ENCODE results near the gene CIDEB. TPM values are rescaled to one million over a fixed set of nuclear protein-coding genes. Genes with fewer than 3 reads are reported as not detected.
A peak's percentile ranks its signal among the peaks of the same experiment; 100 is the strongest.
"Not testable (repeated sequence)": the region's sequence is repeated elsewhere in the genome, so short reads cannot be mapped to it uniquely, and the experiment has no call there.

CIDEB gene, protein sequence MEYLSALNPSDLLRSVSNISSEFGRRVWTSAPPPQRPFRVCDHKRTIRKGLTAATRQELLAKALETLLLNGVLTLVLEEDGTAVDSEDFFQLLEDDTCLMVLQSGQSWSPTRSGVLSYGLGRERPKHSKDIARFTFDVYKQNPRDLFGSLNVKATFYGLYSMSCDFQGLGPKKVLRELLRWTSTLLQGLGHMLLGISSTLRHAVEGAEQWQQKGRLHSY
- total RNA-seq = 10 to 100 TPM; 28.7 to 30.9 TPM

DNA sequence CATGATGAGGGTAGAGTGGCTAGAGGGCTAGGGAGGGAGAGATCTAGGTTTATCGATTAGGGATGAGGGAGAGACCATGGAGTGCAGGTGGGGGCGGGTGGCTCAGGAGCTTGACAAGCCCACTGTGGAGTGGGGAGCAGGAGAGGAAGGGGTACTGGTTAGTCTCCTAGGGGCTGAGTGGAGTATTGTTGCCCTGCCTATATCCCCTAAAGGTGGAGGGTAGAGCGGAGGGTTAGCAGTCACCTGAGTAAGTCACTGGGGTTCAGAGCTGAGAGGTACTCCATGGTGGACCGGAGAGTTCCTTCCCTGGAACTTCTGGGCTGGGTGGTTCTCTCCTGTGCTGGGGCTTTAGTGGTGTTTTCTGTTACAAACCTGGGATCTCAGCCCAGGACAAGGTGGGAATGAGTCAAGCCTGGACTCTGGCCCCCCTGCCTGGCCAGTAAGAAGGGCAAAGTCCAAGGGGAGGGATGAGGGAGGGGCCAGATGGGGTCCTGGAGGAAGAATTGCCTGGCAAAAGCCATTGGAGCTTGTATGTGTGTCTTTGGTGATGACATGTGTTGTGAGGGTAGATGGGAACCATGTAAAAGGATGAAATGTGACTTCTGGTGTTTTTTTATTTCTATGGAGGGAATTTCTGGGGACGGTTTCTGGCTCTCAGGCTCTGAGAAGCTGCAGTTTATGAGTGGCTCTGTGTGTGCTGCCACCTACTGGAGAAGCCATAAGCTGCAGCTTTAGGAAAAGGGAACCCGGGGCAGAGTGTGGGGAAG lies at the start of gene CIDEB:
TSS of gene CIDEB (minus strand) at position 403 of the 767 bp plus-strand sequence. CDS start at position 284, 119 bp downstream.
- ChIA-PET POLR2A (interaction anchor here (0.5 to 1.3 kb wide), 2 partner anchors 60 to 112 kb away, joined by 3 read pairs; partner anchors contain the start of gene TM9SF1), CTCF (interaction anchor here (0.8 to 9.6 kb wide), 29 partner anchors 8 to 164 kb away, joined by 3 to 136 read pairs (median 6); partner anchors contain the start of genes CHMP4A, DHRS1, IRF9 and MDP1)
- Mint-ChIP-seq H3K9me3 (no peaks in the 10 kb centered on the region), H3K4me1 (peaks cover 50% of the 10 kb centered on the region), H3K4me3 (no peak within 1 kb of the TSS), H3K27me3 (no peaks in the 10 kb centered on the region), H3K36me3 (ENCODE audit: low read depth) (peaks cover 71% of the 10 kb centered on the region), H3K27ac (peak within 1 kb of the TSS; percentile 48)
- DNase-seq = peak; percentile 71

DNA sequence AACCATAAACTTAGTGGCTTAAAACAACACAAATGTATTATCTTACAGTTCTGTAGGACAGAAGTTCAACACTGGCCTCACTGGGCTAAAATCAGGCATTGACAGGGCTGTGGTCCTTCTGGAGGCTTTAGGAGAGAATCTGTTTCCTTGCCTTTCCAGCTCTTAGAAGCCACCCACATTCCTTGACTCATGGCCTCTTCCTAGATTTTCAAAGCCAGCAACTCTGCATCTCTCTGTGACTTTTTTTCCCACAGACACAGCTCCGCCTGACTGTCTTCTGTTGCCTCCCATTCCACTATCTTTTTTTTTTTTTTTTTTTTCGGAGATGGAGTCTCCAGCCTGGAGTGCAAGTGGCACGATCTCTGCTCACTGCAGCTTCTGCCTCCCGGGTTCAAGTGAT lies 48.4 kb upstream of the CIDEB start:
- H3K4me1 Mint-ChIP-seq = no peaks in the 10 kb centered on the region
- no peak overlapping the region for H3K4me3 Mint-ChIP-seq
- CTCF ChIA-PET = no interaction called here
- DNase-seq = no peak
- peaks cover 42% of the 10 kb centered on the region for H3K27me3 Mint-ChIP-seq
- POLR2A ChIA-PET = no interaction called here
- no peak overlapping the region for H3K27ac Mint-ChIP-seq
- H3K36me3 Mint-ChIP-seq (ENCODE audit: low read depth) = no peaks in the 10 kb centered on the region
- no peaks in the 10 kb centered on the region for H3K9me3 Mint-ChIP-seq

DNA sequence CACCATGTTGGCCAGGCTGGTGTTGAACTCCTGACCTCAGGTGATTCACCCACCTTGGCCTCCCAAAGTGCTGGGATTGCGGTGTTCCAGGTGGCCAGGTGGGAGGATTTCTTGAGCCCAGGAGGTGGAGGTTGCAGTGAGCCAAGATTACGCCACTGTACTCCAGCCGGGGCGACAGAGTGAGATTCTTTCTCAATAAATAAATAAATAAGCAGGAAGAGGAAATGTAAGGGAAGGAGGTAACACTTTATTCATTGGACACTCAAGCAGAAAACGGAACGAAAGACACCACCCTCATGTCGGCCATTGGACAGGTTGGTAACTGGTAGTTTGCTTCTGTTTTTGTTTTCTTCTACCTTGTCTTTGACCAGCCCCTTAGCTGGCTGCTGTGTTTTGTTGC lies 47.2 kb upstream of the CIDEB start:
- DNase-seq = no peak
- Mint-ChIP-seq H3K4me3 (no peak overlapping the region), H3K36me3 (ENCODE audit: low read depth) (no peaks in the 10 kb centered on the region), H3K9me3 (no peaks in the 10 kb centered on the region), H3K4me1 (no peaks in the 10 kb centered on the region), H3K27ac (no peak overlapping the region), H3K27me3 (peaks cover 49% of the 10 kb centered on the region)
- ChIA-PET CTCF (interaction anchor here (1.4 kb wide), 1 partner anchor 22 kb away, joined by 4 read pairs; no protein-coding TSS in a partner anchor), POLR2A (no interaction called here)

DNA sequence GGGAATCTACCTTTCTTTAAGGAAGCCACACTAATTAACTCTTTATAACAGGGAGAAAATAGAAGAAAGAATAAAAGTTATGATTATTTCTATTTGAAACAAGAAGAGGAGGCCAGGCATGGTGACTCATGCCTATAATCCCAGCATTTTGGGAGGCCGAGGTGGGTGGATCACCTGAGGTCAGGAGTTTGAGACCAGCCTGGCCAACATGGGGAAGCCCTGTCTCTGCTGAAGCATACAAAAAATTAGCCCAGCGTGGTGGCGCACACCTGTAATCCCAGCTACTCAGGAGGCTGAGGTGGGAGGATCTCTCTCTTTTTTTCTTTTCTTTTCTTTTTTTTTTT lies 46.7 kb upstream of the CIDEB start:
- DNase-seq; H3K4me1 Mint-ChIP-seq; H3K27ac Mint-ChIP-seq; H3K36me3 Mint-ChIP-seq (ENCODE audit: low read depth); H3K4me3 Mint-ChIP-seq; POLR2A ChIA-PET; H3K9me3 Mint-ChIP-seq: not testable (repeated sequence)
- CTCF ChIA-PET = interaction anchor here (1.4 kb wide), 1 partner anchor 21 kb away, joined by 4 read pairs; no protein-coding TSS in a partner anchor
- peaks cover 49% of the 10 kb centered on the region for H3K27me3 Mint-ChIP-seq

DNA sequence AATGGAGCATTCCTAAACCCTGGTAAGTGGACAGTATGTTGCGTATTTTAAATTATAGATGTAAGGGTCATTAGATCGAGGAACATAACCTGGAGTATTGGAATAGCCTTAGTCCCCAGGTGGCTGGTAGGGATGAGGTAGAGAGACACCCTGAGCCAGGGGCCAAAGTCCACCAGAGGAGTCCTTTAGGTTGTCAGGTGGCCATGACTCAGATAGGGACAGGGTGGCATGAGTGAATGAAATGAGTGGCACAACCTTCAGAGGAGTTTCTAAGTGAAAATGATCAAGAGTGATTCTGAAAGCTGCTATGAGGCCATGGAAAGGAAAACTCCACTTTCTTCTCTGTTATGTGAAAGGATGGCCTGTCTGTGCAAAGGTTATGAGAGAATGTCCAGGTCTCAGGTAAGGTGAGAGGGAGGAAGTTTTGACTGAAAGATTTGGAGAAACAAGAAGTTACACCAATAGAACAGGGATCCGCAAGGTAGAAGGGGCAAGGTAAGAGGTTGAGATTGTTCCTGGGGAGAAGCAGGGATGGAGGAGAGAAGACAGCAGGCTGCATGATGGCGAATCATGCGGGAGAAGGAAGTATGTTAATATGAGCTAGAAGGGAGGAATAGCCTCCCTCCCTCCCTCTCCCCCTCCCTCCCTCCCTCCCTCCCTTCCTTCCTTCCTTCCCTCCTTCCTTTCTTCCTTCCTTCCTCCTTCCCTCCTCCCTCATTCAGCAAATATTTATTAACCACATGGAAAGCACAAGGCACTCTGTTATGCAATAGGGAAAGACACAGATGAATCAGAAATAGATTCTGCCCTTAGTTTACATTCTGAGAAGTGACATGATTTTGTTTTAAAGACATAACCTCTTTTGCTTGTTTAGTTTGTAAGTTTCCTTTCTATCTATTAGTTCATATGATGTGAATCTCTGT lies 46.0 kb upstream of the CIDEB start:
- Mint-ChIP-seq H3K4me1 (no peaks in the 10 kb centered on the region), H3K36me3 (ENCODE audit: low read depth) (no peaks in the 10 kb centered on the region), H3K4me3 (no peak overlapping the region), H3K27ac (no peak overlapping the region), H3K27me3 (peaks cover 50% of the 10 kb centered on the region), H3K9me3 (no peaks in the 10 kb centered on the region)
- DNase-seq = no peak
- CTCF ChIA-PET = interaction anchor here (1.4 kb wide), 1 partner anchor 21 kb away, joined by 4 read pairs; no protein-coding TSS in a partner anchor
- POLR2A ChIA-PET = no interaction called here

DNA sequence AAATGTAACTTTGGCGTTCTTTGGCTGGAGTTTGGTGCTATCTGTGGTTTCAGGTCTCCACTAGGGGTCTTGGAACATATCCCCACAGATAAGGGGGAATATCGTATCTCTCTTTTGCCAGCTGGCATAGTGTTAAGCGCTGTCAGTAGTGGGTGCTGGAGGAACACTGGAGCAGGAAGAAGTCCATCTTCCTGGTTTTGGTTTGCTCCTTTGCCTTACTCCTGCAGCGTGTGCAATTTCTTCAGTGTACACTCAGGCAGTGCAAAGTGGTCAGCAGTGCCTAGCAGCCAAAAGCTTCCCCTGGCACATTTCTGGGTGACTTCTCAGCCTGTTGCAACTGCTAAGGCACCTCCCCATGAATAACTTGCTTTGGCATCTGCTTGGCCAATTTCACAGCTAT lies 43.7 kb upstream of the CIDEB start:
- Mint-ChIP-seq H3K27me3 (peaks cover 55% of the 10 kb centered on the region), H3K27ac (no peak overlapping the region), H3K36me3 (ENCODE audit: low read depth) (no peaks in the 10 kb centered on the region), H3K4me1 (no peaks in the 10 kb centered on the region), H3K4me3 (no peak overlapping the region), H3K9me3 (no peaks in the 10 kb centered on the region)
- ChIA-PET POLR2A (no interaction called here), CTCF (interaction anchor here (1.0 to 1.9 kb wide), 4 partner anchors 10 to 18 kb away, joined by 3 to 10 read pairs (median 4); no protein-coding TSS in a partner anchor)
- no peak for DNase-seq

DNA sequence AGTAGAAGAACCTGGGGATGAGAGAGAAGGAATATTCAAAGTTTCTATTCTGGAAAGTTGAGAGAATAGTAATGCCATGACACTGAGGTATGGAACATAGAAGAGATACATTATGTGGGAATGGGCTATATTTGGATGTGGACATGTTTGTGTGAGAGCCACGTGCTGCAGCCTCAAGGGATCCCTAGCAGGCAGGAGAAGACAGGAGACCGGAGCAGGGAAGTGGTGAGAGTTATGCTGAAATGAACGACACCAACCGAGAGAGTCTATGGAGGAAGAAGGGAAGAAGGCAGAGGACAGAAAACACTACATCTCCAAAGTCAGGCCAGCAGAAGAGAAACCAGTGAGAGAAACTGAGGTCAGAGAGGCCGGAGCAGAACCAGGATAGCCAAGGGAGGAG lies 42.0 kb upstream of the CIDEB start:
- ChIA-PET POLR2A (no interaction called here), CTCF (interaction anchor here (0.6 to 2.0 kb wide), 4 partner anchors 10 to 82 kb away, joined by 3 to 6 read pairs (median 3); partner anchors contain the start of gene RIPK3)
- H3K4me1 Mint-ChIP-seq = no peaks in the 10 kb centered on the region
- no peaks in the 10 kb centered on the region for H3K9me3 Mint-ChIP-seq
- H3K27ac Mint-ChIP-seq = no peak overlapping the region
- no peaks in the 10 kb centered on the region for H3K36me3 Mint-ChIP-seq (ENCODE audit: low read depth)
- peaks cover 61% of the 10 kb centered on the region for H3K27me3 Mint-ChIP-seq
- DNase-seq = no peak
- no peak overlapping the region for H3K4me3 Mint-ChIP-seq

DNA sequence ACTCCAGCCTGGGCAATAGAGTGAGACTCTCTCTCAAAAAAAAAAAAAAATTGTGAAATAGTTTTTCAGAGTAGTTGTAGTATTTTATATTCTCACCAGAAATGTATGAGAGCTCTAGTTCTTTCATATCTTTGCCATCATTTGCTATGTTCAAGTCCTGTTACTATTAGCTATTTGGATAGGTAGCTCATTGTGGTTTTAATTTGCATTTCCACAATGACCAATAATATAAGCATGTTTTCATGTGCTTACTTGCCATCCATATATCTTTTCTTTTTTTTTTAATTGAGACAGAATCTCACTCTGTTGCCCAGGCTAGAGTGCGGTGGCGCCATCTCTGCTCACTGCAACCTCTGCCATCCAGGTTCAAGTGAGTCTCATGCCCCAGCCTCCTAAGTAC lies 40.4 kb upstream of the CIDEB start:
- Mint-ChIP-seq H3K27me3 (peaks cover 62% of the 10 kb centered on the region), H3K4me3 (no peak overlapping the region), H3K27ac (no peak overlapping the region), H3K4me1 (no peaks in the 10 kb centered on the region), H3K9me3 (no peaks in the 10 kb centered on the region), H3K36me3 (ENCODE audit: low read depth) (no peaks in the 10 kb centered on the region)
- CTCF ChIA-PET = interaction anchor here (0.6 to 2.5 kb wide), 9 partner anchors 10 to 133 kb away, joined by 3 to 7 read pairs (median 4); no protein-coding TSS in a partner anchor
- POLR2A ChIA-PET = no interaction called here
- DNase-seq = no peak

DNA sequence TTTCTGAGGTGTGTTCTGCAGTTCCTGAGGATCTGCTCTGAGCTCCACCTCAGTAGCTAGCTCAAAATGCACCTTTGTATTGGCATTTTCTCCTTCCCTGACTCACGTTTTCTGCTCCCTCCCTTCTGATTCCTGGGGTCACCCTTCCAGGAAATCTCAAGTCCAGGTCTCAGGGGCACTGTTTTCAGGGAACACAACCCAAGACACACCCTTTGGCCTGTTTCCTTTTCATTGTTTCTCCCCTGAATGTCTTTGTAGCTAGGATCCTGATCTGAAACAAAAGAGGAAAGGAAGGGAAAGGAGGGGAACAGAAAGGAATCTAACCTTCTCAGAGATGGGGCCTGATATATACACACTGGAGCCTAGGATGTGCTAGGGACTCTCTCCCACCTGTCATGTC lies 39.4 kb upstream of the CIDEB start:
- no peaks in the 10 kb centered on the region for H3K9me3 Mint-ChIP-seq
- H3K27me3 Mint-ChIP-seq = peaks cover 60% of the 10 kb centered on the region
- no peak overlapping the region for H3K27ac Mint-ChIP-seq
- no peak overlapping the region for H3K4me3 Mint-ChIP-seq
- no peaks in the 10 kb centered on the region for H3K36me3 Mint-ChIP-seq (ENCODE audit: low read depth)
- ChIA-PET POLR2A (no interaction called here), CTCF (interaction anchor here (0.9 to 4.7 kb wide), 4 partner anchors 11 to 105 kb away, joined by 3 to 25 read pairs (median 5); partner anchors contain the start of gene TINF2)
- H3K4me1 Mint-ChIP-seq = no peaks in the 10 kb centered on the region
- no peak for DNase-seq

DNA sequence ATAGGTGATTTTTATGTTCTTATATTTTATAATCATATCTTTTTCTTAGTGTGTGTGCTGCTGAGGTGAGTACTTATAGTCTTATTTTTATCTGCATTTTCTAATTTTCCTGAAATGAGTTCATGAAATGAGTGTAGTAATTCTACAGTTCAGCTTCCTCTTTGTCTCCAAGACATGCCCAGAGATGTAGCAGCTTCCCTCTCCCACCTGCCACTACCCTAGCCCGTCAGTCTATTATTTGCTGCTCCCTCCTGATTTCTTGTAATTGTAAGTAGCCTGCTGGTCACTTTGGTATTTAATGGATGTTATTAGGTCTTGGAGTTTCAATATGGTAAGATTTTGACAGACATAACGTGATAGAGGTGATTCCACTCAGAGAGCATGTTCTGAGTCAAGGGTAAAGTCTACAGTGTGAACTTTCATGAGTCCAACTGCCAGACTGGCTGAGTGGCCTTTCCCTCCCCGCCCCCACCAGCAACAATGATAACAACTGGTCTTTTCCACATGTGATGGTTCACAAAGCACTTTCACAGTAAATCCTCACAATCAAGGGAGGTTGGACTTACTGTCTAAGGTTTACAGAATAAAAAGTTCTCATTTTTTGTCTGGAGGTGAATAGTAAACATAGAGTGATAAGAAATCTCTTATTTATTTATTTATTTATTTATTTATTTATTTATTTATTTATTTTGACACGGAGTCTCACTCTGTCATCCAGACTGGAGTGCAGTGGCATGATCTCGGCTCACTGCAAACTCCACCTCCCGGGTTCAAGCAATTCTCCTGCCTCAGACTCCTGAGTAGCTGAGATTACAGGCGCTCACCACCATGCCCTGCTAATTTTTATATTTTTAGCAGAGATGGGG lies 36.3 kb upstream of the CIDEB start:
- POLR2A ChIA-PET = no interaction called here
- Mint-ChIP-seq H3K4me1 (peaks cover 8% of the 10 kb centered on the region), H3K27me3 (peaks cover 36% of the 10 kb centered on the region), H3K36me3 (ENCODE audit: low read depth) (no peaks in the 10 kb centered on the region), H3K27ac (no peak overlapping the region), H3K9me3 (no peaks in the 10 kb centered on the region), H3K4me3 (no peak overlapping the region)
- CTCF ChIA-PET = interaction anchor here (1.5 to 4.7 kb wide), 3 partner anchors 10 to 88 kb away, joined by 6 to 25 read pairs (median 8); no protein-coding TSS in a partner anchor
- no peak for DNase-seq

DNA sequence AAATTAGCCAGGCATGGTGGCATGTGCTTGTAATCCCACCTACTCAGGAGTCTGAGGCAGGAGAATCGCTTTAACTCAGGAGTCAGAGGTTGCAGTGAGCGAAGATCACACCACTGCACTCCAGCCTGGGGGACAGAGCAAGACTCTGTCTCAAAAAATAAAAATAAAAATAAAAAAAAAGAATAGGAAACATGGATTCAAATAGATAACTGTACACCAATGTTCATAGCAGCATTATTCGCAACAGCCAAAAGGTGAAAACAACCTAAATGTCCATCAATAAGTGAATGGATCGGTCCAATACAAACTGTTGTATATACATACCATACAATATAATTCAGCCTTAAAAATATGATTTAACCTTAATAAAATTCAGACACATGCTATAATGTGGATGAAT lies 35.1 kb upstream of the CIDEB start:
- Mint-ChIP-seq H3K27ac (no peak overlapping the region), H3K4me1 (peaks cover 19% of the 10 kb centered on the region), H3K9me3 (no peaks in the 10 kb centered on the region), H3K27me3 (peaks cover 33% of the 10 kb centered on the region), H3K36me3 (ENCODE audit: low read depth) (peaks cover 8% of the 10 kb centered on the region), H3K4me3 (no peak overlapping the region)
- ChIA-PET CTCF (interaction anchor here (2.2 to 4.7 kb wide), 2 partner anchors 9 to 11 kb away, joined by 5 to 25 read pairs; no protein-coding TSS in a partner anchor), POLR2A (no interaction called here)
- DNase-seq = no peak
